CD14-positive monocyte (primary cell): Measurements from ENCODE around the gene SLC38A3. TPM values are rescaled to one million over a fixed set of nuclear protein-coding genes. Genes with fewer than 3 reads are reported as not detected.

ENCODE experiments used
- DNase-seq, 3 donors: peaks; one replicate each; pipeline ENCODE4 v3.0.0-alpha.2; 2011 to 2022
- H2AFZ ChIP-seq: 2 replicates; pipeline ENCODE4 v1.6.0; 2012; ENCODE audit warnings: mild to moderate bottlenecking, low read depth, low read length, inconsistent platforms; ENCODE audit not compliant: insufficient read depth, poor library complexity, severe bottlenecking
- H3K27ac ChIP-seq, 2 donors: 1 replicate in 1 of 2; 2 replicates in 1 of 2; pipeline ENCODE4 v1.5.1; 2012 to 2013; ENCODE audit warnings: low read length in 2 of 2, control low read depth in 1 of 2, inconsistent platforms in 1 of 2, low read depth in 1 of 2, mild to moderate bottlenecking in 1 of 2
- H3K27me3 ChIP-seq, 2 donors: one replicate each; pipeline versions ENCODE4 v1.6.0 to v1.6.1; 2011 to 2013; ENCODE audit warnings: low read length in 2 of 2; ENCODE audit not compliant: control insufficient read depth in 2 of 2, insufficient read depth in 2 of 2
- H3K36me3 ChIP-seq, 2 donors: replicated peaks in 1 of 2; 1 replicate in 1 of 2; 2 replicates in 1 of 2; pipeline versions ENCODE4 v1.5.1 to v1.6.1; 2012 to 2013; ENCODE audit warnings: low read length in 2 of 2, control low read depth in 1 of 2, inconsistent platforms in 1 of 2, mild to moderate bottlenecking in 1 of 2; ENCODE audit not compliant: insufficient read depth in 2 of 2, control insufficient read depth in 1 of 2
- H3K4me1 ChIP-seq, 2 donors: 1 replicate in 1 of 2; 2 replicates in 1 of 2; pipeline versions ENCODE4 v1.5.1 to v1.6.1; 2012 to 2013; ENCODE audit warnings: low read length in 2 of 2, control low read depth in 1 of 2, inconsistent platforms in 1 of 2, mild to moderate bottlenecking in 1 of 2, moderate library complexity in 1 of 2; ENCODE audit not compliant: insufficient read depth in 2 of 2, control insufficient read depth in 1 of 2
- H3K4me2 ChIP-seq: replicated peaks from 2 replicates; pipeline ENCODE3; 2012; ENCODE audit warnings: low read length, moderate library complexity, mild to moderate bottlenecking; ENCODE audit not compliant: poor library complexity, severe bottlenecking; ENCODE audit errors: extremely low read depth
- H3K4me3 ChIP-seq, 3 experiments: fragments of 200-600 bp in 1 of 3; sonication (generic) in 1 of 3; replicated peaks in 1 of 3; 1 replicate in 2 of 3; 2 replicates in 1 of 3; pipeline ENCODE4 v1.5.1; 2011 to 2013; ENCODE audit warnings: low read length in 3 of 3, mild to moderate bottlenecking in 3 of 3, control low read depth in 2 of 3, low read depth in 2 of 3, inconsistent platforms in 1 of 3, moderate library complexity in 1 of 3
- H3K79me2 ChIP-seq: 2 replicates; pipeline ENCODE4 v1.6.0; 2012; ENCODE audit warnings: mild to moderate bottlenecking, control low read depth, inconsistent platforms, low read length, moderate library complexity; ENCODE audit not compliant: insufficient read depth
- H3K9ac ChIP-seq: 2 replicates; pipeline ENCODE4 v1.6.0; 2017; ENCODE audit warnings: low read length, mild to moderate bottlenecking; ENCODE audit not compliant: insufficient read depth, poor library complexity, severe bottlenecking
- H3K9me3 ChIP-seq, 2 donors: replicated peaks in 1 of 2; 1 replicate in 1 of 2; 2 replicates in 1 of 2; pipeline versions ENCODE4 v1.5.1 to v1.6.1; 2012 to 2013; ENCODE audit warnings: low read length in 2 of 2, control low read depth in 1 of 2; ENCODE audit not compliant: control insufficient read depth in 1 of 2, insufficient read depth in 1 of 2
- H4K20me1 ChIP-seq: 2 replicates; pipeline ENCODE4 v1.6.0; 2012; ENCODE audit warnings: mild to moderate bottlenecking, low read length, control low read depth, moderate library complexity; ENCODE audit not compliant: insufficient read depth
- H3K27ac Mint-ChIP-seq, 7 donors: one replicate each; pipeline ENCODE4 v1.8.0; 2020; ENCODE audit warnings: mild to moderate bottlenecking in 7 of 7, mixed read lengths in 7 of 7, moderate library complexity in 6 of 7, inconsistent platforms in 2 of 7
- H3K27me3 Mint-ChIP-seq, 3 donors: one replicate each; pipeline ENCODE4 v1.8.0; 2021 to 2022; ENCODE audit warnings: low read depth in 3 of 3, mild to moderate bottlenecking in 3 of 3, mixed read lengths in 3 of 3, moderate library complexity in 3 of 3, inconsistent platforms in 1 of 3
- H3K36me3 Mint-ChIP-seq, 2 donors: one replicate each; pipeline ENCODE4 v1.8.0; 2020; ENCODE audit warnings: mixed read lengths in 2 of 2, inconsistent platforms in 1 of 2, mild to moderate bottlenecking in 1 of 2
- H3K4me1 Mint-ChIP-seq: one replicate; pipeline ENCODE4 v1.8.0; 2020; ENCODE audit warnings: mild to moderate bottlenecking, mixed read lengths
- H3K4me3 Mint-ChIP-seq, 2 donors: one replicate each; pipeline ENCODE4 v1.8.0; 2020; ENCODE audit warnings: mild to moderate bottlenecking in 2 of 2, mixed read lengths in 2 of 2, moderate library complexity in 1 of 2
- H3K9me3 Mint-ChIP-seq, 7 donors: one replicate each; pipeline ENCODE4 v1.8.0; 2020 to 2022; ENCODE audit warnings: mixed read lengths in 7 of 7, mild to moderate bottlenecking in 6 of 7, moderate library complexity in 6 of 7, inconsistent platforms in 2 of 7
- WGBS: methylation state at CpG from one replicate; pipeline ENCODE4 v1.1.5; 2013; ENCODE audit warnings: missing lambda C conversion rate; ENCODE audit not compliant: insufficient coverage; 5-methylcytosine and 5-hydroxymethylcytosine counted together
- intact Hi-C, 2 donors: fragments of 100-400 bp; cut with micrococcal nuclease; formaldehyde crosslinking; loops; one replicate each; pipeline versions ENCODE4 v1.15.0 to v1.15.1; 2023
- polyA plus RNA-seq, 3 donors: library from polyadenylated mRNA; depleted of rRNA in 1 of 3; unstranded in 2 of 3; stranded (reverse) in 1 of 3; fragments of 300-500 nt in 2 of 3; fragments of >200 nt in 1 of 3; fragmentation: Illumina TruSeq in 2 of 3; gene quantifications; 1 replicate in 2 of 3; 2 replicates in 1 of 3; pipeline ENCODE4 v1.2.3, GENCODE V29; 2012 to 2021
- TF ChIP-seq, protein P1 (sequence below): fragments of 200-600 bp; IDR thresholded peaks from one replicate; pipeline ENCODE4 v1.8.0; 2022; ENCODE audit warnings: antibody characterized with exemption, mild to moderate bottlenecking

The SLC38A3 gene
- polyA plus RNA-seq, 3 donors, result not detected

DNA sequence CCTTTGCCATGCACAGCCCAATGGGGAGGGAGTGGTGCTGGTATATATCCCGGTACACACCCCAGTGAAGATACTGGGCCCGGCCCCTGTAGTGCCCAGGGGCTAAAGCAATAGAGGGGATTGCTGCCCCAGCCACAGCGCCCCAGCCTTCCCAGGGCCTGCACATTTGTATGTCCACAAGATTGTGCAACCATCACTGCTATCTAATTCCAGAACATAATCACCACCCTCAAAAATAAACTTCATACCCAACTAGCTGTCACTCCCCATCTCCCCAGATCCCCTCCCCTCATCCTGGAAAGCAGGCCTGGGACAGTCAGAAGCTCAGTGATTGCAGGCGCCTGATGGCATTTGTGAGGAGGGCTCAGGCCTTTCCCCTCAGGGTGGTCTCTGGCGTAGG, 44.4 kb downstream of the SLC38A3 start:
- H3K36me3 Mint-ChIP-seq, result peaks cover 52 to 89% of the 10 kb centered on the region in 2 donors
- H4K20me1 ChIP-seq, result peaks cover 100% of the 10 kb centered on the region
- no peak overlapping the region for H3K4me2 ChIP-seq
- peaks cover 100% of the 10 kb centered on the region for H3K79me2 ChIP-seq
- peaks cover 0 to 3% (median 0%) of the 10 kb centered on the region in 3 donors for H3K27me3 Mint-ChIP-seq
- H3K4me3 Mint-ChIP-seq, result no peak overlapping the region
- peak overlapping the region in 4 of 7 donors; percentile 81 to 97 (median 93) for H3K27ac Mint-ChIP-seq
- peaks cover 70 to 77% of the 10 kb centered on the region in 2 donors for H3K36me3 ChIP-seq
- H3K4me1 Mint-ChIP-seq, result peaks cover 80% of the 10 kb centered on the region
- no peaks in the 10 kb centered on the region for H3K9me3 ChIP-seq
- no peak for DNase-seq
- H3K27ac ChIP-seq, result peak overlapping the region; percentile 98 to 100
- TF ChIP-seq, protein P1, sequence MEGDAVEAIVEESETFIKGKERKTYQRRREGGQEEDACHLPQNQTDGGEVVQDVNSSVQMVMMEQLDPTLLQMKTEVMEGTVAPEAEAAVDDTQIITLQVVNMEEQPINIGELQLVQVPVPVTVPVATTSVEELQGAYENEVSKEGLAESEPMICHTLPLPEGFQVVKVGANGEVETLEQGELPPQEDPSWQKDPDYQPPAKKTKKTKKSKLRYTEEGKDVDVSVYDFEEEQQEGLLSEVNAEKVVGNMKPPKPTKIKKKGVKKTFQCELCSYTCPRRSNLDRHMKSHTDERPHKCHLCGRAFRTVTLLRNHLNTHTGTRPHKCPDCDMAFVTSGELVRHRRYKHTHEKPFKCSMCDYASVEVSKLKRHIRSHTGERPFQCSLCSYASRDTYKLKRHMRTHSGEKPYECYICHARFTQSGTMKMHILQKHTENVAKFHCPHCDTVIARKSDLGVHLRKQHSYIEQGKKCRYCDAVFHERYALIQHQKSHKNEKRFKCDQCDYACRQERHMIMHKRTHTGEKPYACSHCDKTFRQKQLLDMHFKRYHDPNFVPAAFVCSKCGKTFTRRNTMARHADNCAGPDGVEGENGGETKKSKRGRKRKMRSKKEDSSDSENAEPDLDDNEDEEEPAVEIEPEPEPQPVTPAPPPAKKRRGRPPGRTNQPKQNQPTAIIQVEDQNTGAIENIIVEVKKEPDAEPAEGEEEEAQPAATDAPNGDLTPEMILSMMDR, result no peak
- H3K4me1 ChIP-seq, result peaks cover 87 to 90% of the 10 kb centered on the region in 2 donors
- WGBS, result 90% methylated on average over 2 of the region's 5 CpGs
- no peak overlapping the region for H3K4me3 ChIP-seq
- no peaks in the 10 kb centered on the region for H3K27me3 ChIP-seq
- no peak overlapping the region for H3K9ac ChIP-seq
- H3K9me3 Mint-ChIP-seq, result peaks cover 0 to 2% (median 0%) of the 10 kb centered on the region in 7 donors
- intact Hi-C loops, result no loop called here
- no peak overlapping the region for H2AFZ ChIP-seq

DNA sequence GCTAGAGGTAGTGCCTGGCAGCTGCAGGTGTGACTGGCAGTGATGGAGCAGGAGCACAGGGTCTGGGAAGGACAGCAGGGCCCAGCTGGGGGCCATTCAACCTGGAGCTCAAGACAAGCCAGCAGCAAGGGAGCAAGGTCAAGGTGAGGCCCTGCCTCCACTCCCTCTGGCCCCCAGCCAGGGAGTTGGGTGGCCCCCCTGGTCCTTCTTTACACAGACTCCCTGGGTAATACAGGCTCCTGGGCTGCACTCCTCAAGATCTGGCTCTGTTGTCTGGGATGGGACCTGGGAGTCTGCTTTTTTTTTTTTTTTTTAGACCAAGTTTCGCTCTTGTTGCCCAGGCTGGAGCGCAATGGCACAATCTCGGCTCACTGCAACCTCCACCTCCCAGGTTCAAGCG, 45.4 kb downstream of the SLC38A3 start:
- Mint-ChIP-seq H3K4me3 (no peak overlapping the region), H3K9me3 (peaks cover 0 to 2% (median 0%) of the 10 kb centered on the region in 7 donors), H3K36me3 (peaks cover 57 to 89% of the 10 kb centered on the region in 2 donors), H3K27ac (peak overlapping the region in 4 of 7 donors; percentile 28 to 97 (median 79)), H3K27me3 (no peaks in the 10 kb centered on the region), H3K4me1 (peaks cover 78% of the 10 kb centered on the region)
- Histone ChIP-seq H3K27ac (peak overlapping the region in 1 of 2 donors; percentile 100), H3K36me3 (peaks cover 72 to 87% of the 10 kb centered on the region in 2 donors), H3K27me3 (no peaks in the 10 kb centered on the region), H3K79me2 (peaks cover 100% of the 10 kb centered on the region), H3K4me3 (no peak overlapping the region), H3K9me3 (no peaks in the 10 kb centered on the region), H2AFZ (no peak overlapping the region), H3K9ac (no peak overlapping the region), H3K4me2 (no peak overlapping the region), H4K20me1 (peaks cover 100% of the 10 kb centered on the region), H3K4me1 (peaks cover 87 to 90% of the 10 kb centered on the region in 2 donors)
- TF ChIP-seq, protein P1, result no peak
- DNase-seq, result no peak
- intact Hi-C loops, result no loop called here
- WGBS, result no CpG with 5 or more reads among the region's 4 CpGs
